HEK293 (cell line): ENCODE results near the gene TRIM2.

Experiments used
- KLF7 ChIP-seq: fragments of 450-650 bp; formaldehyde crosslinking; IDR thresholded peaks from 2 replicates; pipeline ENCODE4 v1.5.1; 2016; ENCODE audit warnings: missing biosample characterization, missing genetic modification characterization, borderline replicate concordance
- REST ChIP-seq: fragments of 450-650 bp; formaldehyde crosslinking; IDR thresholded peaks from 2 replicates; pipeline ENCODE4 v1.5.1; 2016; ENCODE audit warnings: missing biosample characterization, missing genetic modification characterization
- SCRT1 ChIP-seq: fragments of 450-650 bp; formaldehyde crosslinking; IDR thresholded peaks from 2 replicates; pipeline ENCODE4 v1.5.1; 2016; ENCODE audit warnings: missing biosample characterization, missing genetic modification characterization, borderline replicate concordance
- SETDB1 ChIP-seq: IDR thresholded peaks from one replicate; pipeline ENCODE4 v1.6.1; 2017; ENCODE audit warnings: mild to moderate bottlenecking, low read length, moderate library complexity, mixed read lengths; ENCODE audit not compliant: insufficient read length
- YY1 ChIP-seq: fragments of 450-650 bp; formaldehyde crosslinking; IDR thresholded peaks from 2 replicates; pipeline ENCODE4 v1.5.1; 2018; ENCODE audit warnings: missing biosample characterization, missing genetic modification characterization
- YY2 ChIP-seq: fragments of 450-650 bp; formaldehyde crosslinking; IDR thresholded peaks from 2 replicates; pipeline ENCODE4 v1.5.1; 2016; ENCODE audit warnings: missing biosample characterization, missing genetic modification characterization
- ZBTB26 ChIP-seq: fragments of 450-650 bp; formaldehyde crosslinking; optimal IDR thresholded peaks from 2 replicates; pipeline ENCODE3; 2016; ENCODE audit warnings: missing biosample characterization, mild to moderate bottlenecking, missing genetic modification characterization
- ZNF114 ChIP-seq: fragments of 450-650 bp; formaldehyde crosslinking; IDR thresholded peaks from 2 replicates; pipeline ENCODE4 v1.5.0; 2017; ENCODE audit warnings: missing biosample characterization, missing genetic modification characterization
- ZNF121 ChIP-seq: fragments of 450-650 bp; formaldehyde crosslinking; IDR thresholded peaks from 2 replicates; pipeline ENCODE4 v1.5.1; 2016; ENCODE audit warnings: missing biosample characterization, missing genetic modification characterization
- ZNF16 ChIP-seq: fragments of 450-650 bp; formaldehyde crosslinking; IDR thresholded peaks from 2 replicates; pipeline ENCODE4 v1.5.1; 2016; ENCODE audit warnings: low read depth, missing biosample characterization, missing genetic modification characterization
- ZNF174 ChIP-seq: fragments of 450-650 bp; formaldehyde crosslinking; IDR thresholded peaks from 2 replicates; pipeline ENCODE4 v1.5.0; 2017; ENCODE audit warnings: missing biosample characterization, mild to moderate bottlenecking, missing genetic modification characterization
- ZNF221 ChIP-seq: fragments of 450-650 bp; formaldehyde crosslinking; IDR thresholded peaks from 2 replicates; pipeline ENCODE4 v1.5.1; 2017; ENCODE audit warnings: missing biosample characterization, missing genetic modification characterization, borderline replicate concordance
- ZNF280C ChIP-seq: fragments of 450-650 bp; formaldehyde crosslinking; IDR thresholded peaks from 2 replicates; pipeline ENCODE4 v1.5.1; 2016; ENCODE audit warnings: missing biosample characterization, missing genetic modification characterization
- ZNF341 ChIP-seq: fragments of 450-650 bp; formaldehyde crosslinking; IDR thresholded peaks from 2 replicates; pipeline ENCODE4; 2016; ENCODE audit warnings: low read depth, missing biosample characterization, missing genetic modification characterization
- ZNF366 ChIP-seq: fragments of 450-650 bp; formaldehyde crosslinking; conservative IDR thresholded peaks from 2 replicates; pipeline ENCODE4 v1.5.1; 2016; ENCODE audit warnings: missing biosample characterization, missing genetic modification characterization
- ZNF449 ChIP-seq: fragments of 450-650 bp; formaldehyde crosslinking; IDR thresholded peaks from 2 replicates; pipeline ENCODE4 v1.5.1; 2017; ENCODE audit warnings: missing biosample characterization, mild to moderate bottlenecking, missing genetic modification characterization, moderate library complexity
- ZNF501 ChIP-seq: fragments of 450-650 bp; formaldehyde crosslinking; IDR thresholded peaks from 2 replicates; pipeline ENCODE4 v1.5.1; 2016; ENCODE audit warnings: missing biosample characterization, missing genetic modification characterization
- ZNF530 ChIP-seq: fragments of 450-650 bp; formaldehyde crosslinking; IDR thresholded peaks from 2 replicates; pipeline ENCODE4 v1.5.1; 2016; ENCODE audit warnings: low read depth, missing biosample characterization, missing genetic modification characterization
- ZNF544 ChIP-seq: fragments of 450-650 bp; formaldehyde crosslinking; IDR thresholded peaks from 2 replicates; pipeline ENCODE4 v1.5.0; 2017; ENCODE audit warnings: missing biosample characterization, missing genetic modification characterization
- ZNF548 ChIP-seq: fragments of 450-650 bp; formaldehyde crosslinking; IDR thresholded peaks from 2 replicates; pipeline ENCODE4 v1.5.1; 2016; ENCODE audit warnings: missing biosample characterization, missing genetic modification characterization
- ZNF596 ChIP-seq: fragments of 450-650 bp; IDR thresholded peaks from 2 replicates; pipeline ENCODE4 v1.5.0; 2018; ENCODE audit warnings: missing biosample characterization, mild to moderate bottlenecking, missing genetic modification characterization, moderate library complexity
- ZNF629 ChIP-seq: fragments of 450-650 bp; formaldehyde crosslinking; IDR thresholded peaks from 2 replicates; pipeline ENCODE4 v1.5.1; 2017; ENCODE audit warnings: missing biosample characterization, missing genetic modification characterization
- ZNF660 ChIP-seq: fragments of 450-650 bp; IDR thresholded peaks from 2 replicates; pipeline ENCODE4 v1.5.1; 2018; ENCODE audit warnings: missing biosample characterization, mild to moderate bottlenecking, missing genetic modification characterization
- ZNF664 ChIP-seq: fragments of 450-650 bp; formaldehyde crosslinking; IDR thresholded peaks from 2 replicates; pipeline ENCODE4 v1.5.1; 2016; ENCODE audit warnings: missing biosample characterization, missing genetic modification characterization
- ZNF677 ChIP-seq: fragments of 450-650 bp; IDR thresholded peaks from 2 replicates; pipeline ENCODE4 v1.5.0; 2018; ENCODE audit warnings: missing biosample characterization, mild to moderate bottlenecking, missing genetic modification characterization, moderate library complexity
- ZNF701 ChIP-seq: fragments of 450-650 bp; formaldehyde crosslinking; IDR thresholded peaks from 2 replicates; pipeline ENCODE4 v1.5.1; 2016; ENCODE audit warnings: missing biosample characterization, missing genetic modification characterization
- ZNF707 ChIP-seq: fragments of 450-650 bp; formaldehyde crosslinking; IDR thresholded peaks from 2 replicates; pipeline ENCODE4 v1.5.1; 2016; ENCODE audit warnings: missing biosample characterization, missing genetic modification characterization
- ZNF777 ChIP-seq: fragments of 450-650 bp; formaldehyde crosslinking; IDR thresholded peaks from 2 replicates; pipeline ENCODE4 v1.5.1; 2017; ENCODE audit warnings: missing biosample characterization, missing genetic modification characterization, borderline replicate concordance
- ZNF792 ChIP-seq: fragments of 450-650 bp; formaldehyde crosslinking; IDR thresholded peaks from 2 replicates; pipeline ENCODE4 v1.5.1; 2016; ENCODE audit warnings: missing biosample characterization, missing genetic modification characterization
- TF ChIP-seq, protein P1 (sequence below): fragments of 450-650 bp; formaldehyde crosslinking; IDR thresholded peaks from 2 replicates; pipeline ENCODE4 v1.5.1; 2016; ENCODE audit warnings: missing biosample characterization, missing genetic modification characterization

The TRIM2 gene

DNA sequence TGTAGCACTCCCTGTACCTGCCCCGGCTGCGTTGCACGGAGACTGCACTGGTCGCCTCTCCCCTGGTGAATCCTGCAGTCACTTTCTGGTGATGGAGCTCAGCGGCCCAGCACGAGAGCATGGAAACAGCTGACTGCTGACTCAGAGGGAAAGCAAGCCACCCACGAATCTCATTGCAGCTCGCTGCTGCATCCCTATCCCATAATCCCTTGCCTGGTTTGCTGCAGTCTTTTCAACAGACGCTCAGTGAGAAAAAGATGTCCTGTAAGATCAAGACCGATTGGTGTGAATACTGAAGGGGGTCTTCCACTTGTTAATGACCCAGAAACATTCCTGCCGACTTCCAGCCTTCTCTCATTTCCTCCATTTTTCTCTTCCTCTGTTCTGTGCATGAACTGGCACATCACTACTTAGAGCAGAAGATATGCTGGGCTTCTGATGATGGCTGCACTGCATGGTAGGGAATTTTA lies 52.9 kb downstream of the TRIM2 start (continued):
- TF ChIP-seq, protein P1, sequence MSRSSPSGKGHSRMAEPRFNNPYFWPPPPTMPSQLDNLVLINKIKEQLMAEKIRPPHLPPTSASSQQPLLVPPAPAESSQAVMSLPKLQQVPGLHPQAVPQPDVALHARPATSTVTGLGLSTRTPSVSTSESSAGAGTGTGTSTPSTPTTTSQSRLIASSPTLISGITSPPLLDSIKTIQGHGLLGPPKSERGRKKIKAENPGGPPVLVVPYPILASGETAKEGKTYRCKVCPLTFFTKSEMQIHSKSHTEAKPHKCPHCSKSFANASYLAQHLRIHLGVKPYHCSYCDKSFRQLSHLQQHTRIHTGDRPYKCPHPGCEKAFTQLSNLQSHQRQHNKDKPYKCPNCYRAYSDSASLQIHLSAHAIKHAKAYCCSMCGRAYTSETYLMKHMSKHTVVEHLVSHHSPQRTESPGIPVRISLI (tag by site-specific recombination) = no peak
- no peak for TF ChIP-seq ZNF777 (tag by site-specific recombination)
- TF ChIP-seq ZNF530 (tag by site-specific recombination) = no peak
- no peak for TF ChIP-seq SETDB1
- TF ChIP-seq ZBTB26 (tag by site-specific recombination) = no peak
- TF ChIP-seq ZNF701 = no peak
- TF ChIP-seq ZNF174 (tag by site-specific recombination) = no peak
- TF ChIP-seq ZNF366 (tag by site-specific recombination) = peak; percentile 62
- TF ChIP-seq KLF7 (tag by site-specific recombination) = no peak
- no peak for TF ChIP-seq ZNF449 (tag by site-specific recombination)
- TF ChIP-seq ZNF544 = no peak
- TF ChIP-seq ZNF280C (tag by site-specific recombination) = no peak
- TF ChIP-seq ZNF114 (tag by site-specific recombination) = no peak
- TF ChIP-seq ZNF792 (tag by site-specific recombination) = no peak
- no peak for TF ChIP-seq ZNF677 (tag by site-specific recombination)
- no peak for TF ChIP-seq YY1 (tag by site-specific recombination)
- no peak for TF ChIP-seq ZNF548 (tag by site-specific recombination)
- peak; percentile 40; the same call in 1 of the 2 replicates for TF ChIP-seq ZNF629
- no peak for TF ChIP-seq ZNF221 (tag by site-specific recombination)
- no peak for TF ChIP-seq ZNF121
- no peak for TF ChIP-seq ZNF596 (tag by site-specific recombination)
- no peak for TF ChIP-seq ZNF664 (tag by site-specific recombination)
- TF ChIP-seq SCRT1 = no peak
- TF ChIP-seq ZNF341 = no peak
- TF ChIP-seq ZNF660 (tag by site-specific recombination) = peak; percentile 57; the same call in 1 of the 2 replicates
- TF ChIP-seq REST (tag by site-specific recombination) = no peak
- no peak for TF ChIP-seq ZNF707 (tag by site-specific recombination)
- no peak for TF ChIP-seq YY2 (tag by site-specific recombination)
- no peak for TF ChIP-seq ZNF16 (tag by site-specific recombination)
- TF ChIP-seq ZNF501 (tag by site-specific recombination) = 0 out of 2 replicates have a peak, but pooled peaks have one; percentile 32
